Endothelial cell (in vitro differentiated cells): ENCODE results near the gene SNRNP27. TPM values are rescaled to one million over a fixed set of nuclear protein-coding genes. Genes with fewer than 3 reads are reported as not detected.
A peak's percentile ranks its signal among the peaks of the same experiment; 100 is the strongest.

Experiments used
- DNase-seq: peaks from one replicate; pipeline ENCODE4 v3.0.0; 2021; ENCODE audit warnings: low spot score
- H3K27ac Mint-ChIP-seq: one replicate; pipeline ENCODE4 v1.8.0; 2021; ENCODE audit warnings: mixed read lengths, inconsistent platforms; ENCODE audit not compliant: unreplicated experiment
- H3K27me3 Mint-ChIP-seq: one replicate; pipeline ENCODE4 v1.8.0; 2021; ENCODE audit warnings: mild to moderate bottlenecking, moderate library complexity, mixed read lengths, inconsistent platforms; ENCODE audit not compliant: unreplicated experiment
- H3K36me3 Mint-ChIP-seq: one replicate; pipeline ENCODE4 v1.8.0; 2021; ENCODE audit warnings: mild to moderate bottlenecking, low read depth, mixed read lengths, inconsistent platforms; ENCODE audit not compliant: unreplicated experiment
- H3K4me1 Mint-ChIP-seq: one replicate; pipeline ENCODE4 v1.8.0; 2021; ENCODE audit warnings: mild to moderate bottlenecking, mixed read lengths, inconsistent platforms; ENCODE audit not compliant: unreplicated experiment
- H3K4me3 Mint-ChIP-seq: one replicate; pipeline ENCODE4 v1.8.0; 2021; ENCODE audit warnings: mild to moderate bottlenecking, mixed read lengths, inconsistent platforms; ENCODE audit not compliant: unreplicated experiment
- H3K9me3 Mint-ChIP-seq: one replicate; pipeline ENCODE4 v1.8.0; 2021; ENCODE audit warnings: mixed read lengths, inconsistent platforms; ENCODE audit not compliant: unreplicated experiment
- total RNA-seq: library from RNA; stranded (reverse); fragmentation: NEBNext Ultra II Directional; extraction: Animal tissue kit (Norgen Biotek cat#: 25700); gene quantifications from one replicate; pipeline ENCODE4 v1.2.1, GENCODE V29; 2021; ENCODE audit not compliant: unreplicated experiment
- TF ChIP-seq, protein P1 (sequence below): fragments of 200-600 bp; sonication (generic); IDR thresholded peaks from one replicate; pipeline ENCODE4 v1.5.0; 2021; ENCODE audit warnings: antibody characterized with exemption; ENCODE audit not compliant: unreplicated experiment

SNRNP27 gene
- total RNA-seq, 1 donor from 2014 or later = 37.0 TPM

DNA sequence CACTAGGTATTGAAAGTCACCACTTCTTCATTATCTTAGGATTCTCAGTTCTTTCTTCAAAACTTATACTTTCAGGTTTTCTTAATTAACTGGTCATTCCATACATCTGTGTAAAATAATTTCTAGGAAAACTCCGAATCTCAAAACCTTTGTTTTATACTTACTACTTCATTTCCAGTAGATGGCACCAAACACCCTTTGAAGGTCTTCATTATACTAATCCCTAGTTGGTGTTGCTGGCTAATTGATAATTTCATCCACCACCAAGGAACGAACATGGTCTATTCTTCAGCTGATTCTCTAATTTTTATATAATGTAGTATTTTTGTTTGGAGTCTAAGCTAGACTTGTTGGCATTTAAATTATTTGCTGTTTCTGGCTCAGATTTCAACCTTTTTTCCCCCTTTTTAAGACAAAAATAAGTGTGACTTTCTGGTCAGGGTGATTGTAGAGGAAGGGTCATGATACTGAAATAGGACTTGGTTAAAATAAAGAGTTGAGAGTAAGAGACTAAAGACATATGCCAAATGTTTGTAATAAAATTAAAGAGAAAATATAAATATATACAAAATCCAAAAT is 18.3 kb downstream of the SNRNP27 start:
- H3K27me3 Mint-ChIP-seq = peaks cover 6% of the 10 kb centered on the region
- H3K4me3 Mint-ChIP-seq = no peak overlapping the region
- TF ChIP-seq, protein P1, sequence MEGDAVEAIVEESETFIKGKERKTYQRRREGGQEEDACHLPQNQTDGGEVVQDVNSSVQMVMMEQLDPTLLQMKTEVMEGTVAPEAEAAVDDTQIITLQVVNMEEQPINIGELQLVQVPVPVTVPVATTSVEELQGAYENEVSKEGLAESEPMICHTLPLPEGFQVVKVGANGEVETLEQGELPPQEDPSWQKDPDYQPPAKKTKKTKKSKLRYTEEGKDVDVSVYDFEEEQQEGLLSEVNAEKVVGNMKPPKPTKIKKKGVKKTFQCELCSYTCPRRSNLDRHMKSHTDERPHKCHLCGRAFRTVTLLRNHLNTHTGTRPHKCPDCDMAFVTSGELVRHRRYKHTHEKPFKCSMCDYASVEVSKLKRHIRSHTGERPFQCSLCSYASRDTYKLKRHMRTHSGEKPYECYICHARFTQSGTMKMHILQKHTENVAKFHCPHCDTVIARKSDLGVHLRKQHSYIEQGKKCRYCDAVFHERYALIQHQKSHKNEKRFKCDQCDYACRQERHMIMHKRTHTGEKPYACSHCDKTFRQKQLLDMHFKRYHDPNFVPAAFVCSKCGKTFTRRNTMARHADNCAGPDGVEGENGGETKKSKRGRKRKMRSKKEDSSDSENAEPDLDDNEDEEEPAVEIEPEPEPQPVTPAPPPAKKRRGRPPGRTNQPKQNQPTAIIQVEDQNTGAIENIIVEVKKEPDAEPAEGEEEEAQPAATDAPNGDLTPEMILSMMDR = peak; percentile 44
- H3K9me3 Mint-ChIP-seq = no peaks in the 10 kb centered on the region
- DNase-seq = no peak
- no peaks in the 10 kb centered on the region for H3K4me1 Mint-ChIP-seq
- H3K36me3 Mint-ChIP-seq = peaks cover 6% of the 10 kb centered on the region
- H3K27ac Mint-ChIP-seq = no peak overlapping the region

DNA sequence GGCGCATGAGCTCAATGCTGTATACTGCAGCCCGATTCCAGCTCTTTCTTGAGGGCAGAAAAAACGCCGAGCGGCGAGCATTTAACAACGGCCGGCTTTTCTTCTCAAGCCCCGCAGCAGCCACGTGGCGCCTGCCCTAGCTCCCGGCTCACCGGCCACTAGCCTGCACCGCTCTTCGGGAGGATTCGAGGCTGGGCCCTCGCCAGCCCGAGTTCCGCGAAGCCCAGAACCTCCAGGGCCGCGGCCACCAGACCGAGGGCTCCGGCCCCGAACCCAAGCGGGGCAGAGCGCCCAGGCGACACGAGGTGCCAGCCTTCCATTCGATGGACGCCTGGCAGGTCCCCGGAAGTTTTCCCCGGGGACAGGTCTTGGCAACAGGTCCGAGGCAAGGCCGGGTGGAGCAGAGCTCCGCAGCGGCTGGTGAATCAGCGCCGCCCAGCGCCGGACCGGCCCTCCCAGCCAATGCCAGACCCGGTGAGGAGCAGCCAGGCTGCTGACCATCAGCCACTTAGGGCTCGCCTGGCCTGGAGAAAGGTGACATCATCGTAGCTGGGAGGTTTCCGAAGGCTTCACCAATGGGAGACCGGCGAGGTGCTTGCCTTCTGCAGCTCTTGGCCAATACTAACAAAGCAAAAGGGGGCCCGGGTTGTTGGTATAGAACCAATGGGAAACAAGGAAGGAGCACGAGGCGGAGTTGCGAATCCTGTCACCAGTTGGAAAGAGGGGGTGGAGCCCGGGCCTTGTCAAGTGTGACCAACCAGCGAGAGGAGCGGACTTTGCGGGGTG is 20.6 kb downstream of the SNRNP27 start:
- peaks cover 6% of the 10 kb centered on the region for H3K36me3 Mint-ChIP-seq
- H3K27me3 Mint-ChIP-seq = peaks cover 6% of the 10 kb centered on the region
- peak overlapping the region; percentile 90 for H3K4me3 Mint-ChIP-seq
- H3K4me1 Mint-ChIP-seq = no peaks in the 10 kb centered on the region
- peak; percentile 98 for DNase-seq
- TF ChIP-seq, protein P1 = no peak
- H3K9me3 Mint-ChIP-seq = no peaks in the 10 kb centered on the region
- peak overlapping the region; percentile 85 for H3K27ac Mint-ChIP-seq

DNA sequence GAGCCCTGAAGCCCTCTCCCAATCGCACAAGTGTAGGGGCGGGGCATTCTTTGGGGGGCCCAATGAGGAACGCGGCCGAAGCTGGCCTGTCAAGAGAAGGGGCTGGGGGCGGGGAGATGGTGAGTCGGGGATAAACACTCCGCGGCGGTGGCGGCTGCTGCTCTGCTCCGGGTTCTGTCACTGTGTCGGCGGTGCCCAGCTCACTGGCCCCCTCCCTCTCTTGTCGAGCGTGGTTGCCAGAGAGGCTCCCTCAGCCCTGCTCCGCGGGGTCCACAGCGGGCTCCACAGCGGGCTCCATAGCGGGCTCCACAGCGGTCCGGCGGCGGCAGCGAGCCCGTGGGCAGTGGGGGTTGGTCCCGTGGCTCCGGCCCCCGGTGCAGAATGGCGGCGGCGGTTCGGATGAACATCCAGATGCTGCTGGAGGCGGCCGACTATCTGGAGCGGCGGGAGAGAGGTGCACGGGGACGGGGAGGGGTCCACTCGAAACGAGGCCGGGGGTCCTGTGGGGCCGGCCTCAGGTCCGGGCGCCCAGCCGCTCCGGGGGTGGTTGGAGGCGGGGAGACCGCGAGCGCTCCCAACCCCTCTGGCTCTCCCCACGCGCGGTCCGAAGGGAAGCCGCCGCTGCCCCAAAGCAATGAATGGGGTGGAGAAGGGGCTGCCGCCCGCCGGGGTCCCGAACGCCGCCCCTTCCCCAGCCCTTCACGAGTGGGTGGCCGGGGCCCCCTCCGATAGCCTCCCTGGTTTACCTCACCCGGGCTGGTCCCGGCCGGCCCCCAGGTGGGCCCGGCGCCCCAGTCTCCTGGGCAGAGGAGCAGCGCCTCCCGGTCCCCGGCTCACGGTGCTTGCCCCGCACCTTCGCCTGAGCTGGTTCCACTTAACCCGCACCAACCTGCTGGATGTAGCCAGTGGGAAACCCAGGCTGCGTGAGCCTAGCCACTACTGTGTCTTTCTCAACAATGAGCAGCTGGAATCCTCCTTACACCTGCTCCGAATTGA is 21.5 kb downstream of the SNRNP27 start, which contains the start of gene MXD1:
Gene MXD1 (plus strand): TSS at position 160 of the 996 bp plus-strand sequence. CDS start 222 bp downstream, at position 382.
- H3K27ac Mint-ChIP-seq = peak within 1 kb of the TSS; percentile 85
- TF ChIP-seq, protein P1 = no peak
- DNase-seq = peak; percentile 22
- peaks cover 6% of the 10 kb centered on the region for H3K27me3 Mint-ChIP-seq
- no peaks in the 10 kb centered on the region for H3K4me1 Mint-ChIP-seq
- no peaks in the 10 kb centered on the region for H3K9me3 Mint-ChIP-seq
- peak within 1 kb of the TSS; percentile 90 for H3K4me3 Mint-ChIP-seq
- peaks cover 2% of the 10 kb centered on the region for H3K36me3 Mint-ChIP-seq

DNA sequence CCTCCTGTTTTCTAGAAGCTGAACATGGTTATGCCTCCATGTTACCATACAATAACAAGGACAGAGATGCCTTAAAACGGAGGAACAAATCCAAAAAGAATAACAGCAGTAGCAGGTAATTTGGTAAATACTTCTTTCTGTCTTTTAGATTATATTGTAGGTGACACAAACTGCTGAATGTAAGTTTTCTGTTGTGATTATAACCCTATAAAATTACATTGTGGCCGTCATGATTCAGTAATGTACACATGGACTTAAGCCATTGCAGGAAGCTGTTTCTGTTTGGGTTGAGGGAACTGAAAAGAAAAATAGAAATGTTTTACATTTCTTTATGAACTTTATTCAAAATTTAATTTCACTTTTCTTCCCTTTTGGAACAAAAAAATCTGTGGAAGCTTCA is 22.4 kb downstream of the SNRNP27 start:
- Mint-ChIP-seq H3K4me1 (no peaks in the 10 kb centered on the region), H3K36me3 (no peaks in the 10 kb centered on the region), H3K4me3 (peak overlapping the region; percentile 81), H3K27ac (no peak overlapping the region), H3K27me3 (peaks cover 6% of the 10 kb centered on the region), H3K9me3 (no peaks in the 10 kb centered on the region)
- TF ChIP-seq, protein P1 = no peak
- DNase-seq = no peak
